DND-41 (cell line): ENCODE results near the gene GPR37L1.

Source experiments
- EZH2 ChIP-seq: IDR thresholded peaks from 3 replicates; pipeline ENCODE4 v1.6.1; 2012; ENCODE audit warnings: borderline replicate concordance, low read depth, mild to moderate bottlenecking, moderate library complexity, low read length, inconsistent platforms; ENCODE audit not compliant: severe bottlenecking
- TF ChIP-seq, protein P1 (sequence below): IDR thresholded peaks from 2 replicates; pipeline ENCODE4 v1.5.1; 2012; ENCODE audit warnings: borderline replicate concordance, low read length, moderate library complexity, mild to moderate bottlenecking; ENCODE audit not compliant: poor library complexity, severe bottlenecking; ENCODE audit errors: extremely low read depth

DNA sequence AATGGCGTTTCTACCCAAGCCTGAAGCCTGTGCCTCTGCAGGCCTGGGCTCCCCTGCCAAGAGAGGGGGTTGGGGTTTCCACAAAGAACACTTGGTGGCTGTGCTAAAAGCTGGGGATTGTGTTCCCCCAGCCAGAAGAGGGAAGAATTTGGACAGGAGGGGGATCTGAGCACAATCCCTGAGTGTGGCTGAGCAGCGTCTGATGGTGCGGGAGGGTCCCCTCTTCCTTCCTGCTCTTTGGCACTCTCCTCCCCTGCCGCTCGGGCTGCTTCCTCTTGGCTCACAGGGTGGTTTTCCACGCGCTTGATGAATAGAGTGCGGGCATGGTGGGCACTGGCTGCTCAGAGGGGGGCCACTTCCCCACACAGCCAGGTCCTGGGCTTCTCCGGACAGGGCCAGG, 3.7 kb downstream of the GPR37L1 start:
- TF ChIP-seq, protein P1, sequence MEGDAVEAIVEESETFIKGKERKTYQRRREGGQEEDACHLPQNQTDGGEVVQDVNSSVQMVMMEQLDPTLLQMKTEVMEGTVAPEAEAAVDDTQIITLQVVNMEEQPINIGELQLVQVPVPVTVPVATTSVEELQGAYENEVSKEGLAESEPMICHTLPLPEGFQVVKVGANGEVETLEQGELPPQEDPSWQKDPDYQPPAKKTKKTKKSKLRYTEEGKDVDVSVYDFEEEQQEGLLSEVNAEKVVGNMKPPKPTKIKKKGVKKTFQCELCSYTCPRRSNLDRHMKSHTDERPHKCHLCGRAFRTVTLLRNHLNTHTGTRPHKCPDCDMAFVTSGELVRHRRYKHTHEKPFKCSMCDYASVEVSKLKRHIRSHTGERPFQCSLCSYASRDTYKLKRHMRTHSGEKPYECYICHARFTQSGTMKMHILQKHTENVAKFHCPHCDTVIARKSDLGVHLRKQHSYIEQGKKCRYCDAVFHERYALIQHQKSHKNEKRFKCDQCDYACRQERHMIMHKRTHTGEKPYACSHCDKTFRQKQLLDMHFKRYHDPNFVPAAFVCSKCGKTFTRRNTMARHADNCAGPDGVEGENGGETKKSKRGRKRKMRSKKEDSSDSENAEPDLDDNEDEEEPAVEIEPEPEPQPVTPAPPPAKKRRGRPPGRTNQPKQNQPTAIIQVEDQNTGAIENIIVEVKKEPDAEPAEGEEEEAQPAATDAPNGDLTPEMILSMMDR, result no peak
- no peak for TF ChIP-seq EZH2
